Mucosa of stomach (tissue), 1 donor: ENCODE results near the gene CPTP.
"Not testable (repeated sequence)": the region's sequence is repeated elsewhere in the genome, so short reads cannot be mapped to it uniquely, and the experiment has no call there.

Experiments
- H3K27me3 ChIP-seq: one replicate; pipeline ENCODE4 v1.7.0; 2013; ENCODE audit warnings: mild to moderate bottlenecking, low read length; ENCODE audit not compliant: control insufficient read depth, insufficient read depth
- H3K36me3 ChIP-seq: one replicate; pipeline ENCODE4 v1.7.0; 2013; ENCODE audit warnings: low read length; ENCODE audit not compliant: control insufficient read depth, insufficient read depth
- H3K4me1 ChIP-seq: one replicate; pipeline ENCODE4 v1.7.0; 2013; ENCODE audit warnings: mild to moderate bottlenecking, low read length; ENCODE audit not compliant: control insufficient read depth, insufficient read depth
- H3K4me3 ChIP-seq: one replicate; pipeline ENCODE4 v1.7.0; 2013; ENCODE audit warnings: low read length
- H3K9ac ChIP-seq: one replicate; pipeline ENCODE4 v1.7.0; 2013; ENCODE audit warnings: mild to moderate bottlenecking, low read length, moderate library complexity
- H3K9me3 ChIP-seq: one replicate; pipeline ENCODE4 v1.7.0; 2013; ENCODE audit warnings: mild to moderate bottlenecking, low read length, moderate library complexity; ENCODE audit not compliant: control insufficient read depth
- donor health status: Pancreatic carcinoma.

The CPTP gene

DNA sequence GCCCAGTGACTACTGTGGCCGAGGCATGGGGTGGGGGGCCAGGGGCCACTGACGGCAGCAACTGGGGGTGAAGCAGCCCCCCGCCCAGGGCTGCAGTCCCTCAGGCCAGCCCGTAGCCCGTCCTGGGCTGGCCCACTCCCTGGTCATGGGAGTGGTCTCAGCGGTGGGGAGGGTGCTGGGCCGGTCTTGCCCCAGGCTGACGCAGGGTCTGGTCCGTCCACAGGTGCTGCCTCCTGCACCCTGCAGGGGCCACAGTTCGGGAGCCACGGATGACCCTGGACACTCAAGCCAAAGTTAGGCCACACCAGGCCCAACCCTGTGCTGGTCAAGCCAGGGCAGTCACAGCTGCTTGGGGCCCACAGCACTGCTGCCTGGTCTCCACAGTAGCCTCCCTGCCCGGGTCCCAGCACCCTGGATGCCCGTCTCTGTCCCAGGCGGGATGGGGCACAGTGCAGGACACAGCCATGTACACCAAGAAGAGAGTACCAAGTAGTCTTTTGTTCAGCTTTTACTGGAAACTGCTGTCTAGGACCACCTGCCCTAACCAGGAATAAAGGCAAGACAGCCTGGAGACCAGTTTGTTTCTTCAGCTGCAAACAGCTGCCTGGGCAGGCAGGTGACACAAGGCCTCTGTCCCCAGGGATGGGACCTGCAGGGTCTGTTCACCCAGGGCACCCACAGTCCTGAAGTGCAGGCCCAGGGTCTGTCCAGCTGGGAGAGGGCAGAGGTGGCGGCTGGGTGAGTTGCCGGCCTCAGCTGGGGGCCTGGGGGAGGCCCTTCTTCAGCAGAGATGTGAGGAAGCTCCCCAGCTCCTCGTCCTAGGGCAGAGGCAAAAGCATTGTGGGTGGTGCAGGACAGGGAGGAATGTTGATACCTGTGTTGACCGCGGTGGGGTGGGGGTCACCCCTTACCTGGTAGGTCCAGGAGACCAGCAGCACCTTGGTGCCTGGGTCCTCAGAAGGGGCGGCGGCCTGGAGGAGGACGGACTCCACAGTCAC is 13.2 kb upstream of the CPTP start:
- H3K4me1 ChIP-seq: peaks cover 14% of the 10 kb centered on the region
- peaks cover 8% of the 10 kb centered on the region for H3K36me3 ChIP-seq
- no peak overlapping the region for H3K4me3 ChIP-seq
- H3K9me3 ChIP-seq: no peaks in the 10 kb centered on the region
- H3K9ac ChIP-seq: no peak overlapping the region
- no peaks in the 10 kb centered on the region for H3K27me3 ChIP-seq

DNA sequence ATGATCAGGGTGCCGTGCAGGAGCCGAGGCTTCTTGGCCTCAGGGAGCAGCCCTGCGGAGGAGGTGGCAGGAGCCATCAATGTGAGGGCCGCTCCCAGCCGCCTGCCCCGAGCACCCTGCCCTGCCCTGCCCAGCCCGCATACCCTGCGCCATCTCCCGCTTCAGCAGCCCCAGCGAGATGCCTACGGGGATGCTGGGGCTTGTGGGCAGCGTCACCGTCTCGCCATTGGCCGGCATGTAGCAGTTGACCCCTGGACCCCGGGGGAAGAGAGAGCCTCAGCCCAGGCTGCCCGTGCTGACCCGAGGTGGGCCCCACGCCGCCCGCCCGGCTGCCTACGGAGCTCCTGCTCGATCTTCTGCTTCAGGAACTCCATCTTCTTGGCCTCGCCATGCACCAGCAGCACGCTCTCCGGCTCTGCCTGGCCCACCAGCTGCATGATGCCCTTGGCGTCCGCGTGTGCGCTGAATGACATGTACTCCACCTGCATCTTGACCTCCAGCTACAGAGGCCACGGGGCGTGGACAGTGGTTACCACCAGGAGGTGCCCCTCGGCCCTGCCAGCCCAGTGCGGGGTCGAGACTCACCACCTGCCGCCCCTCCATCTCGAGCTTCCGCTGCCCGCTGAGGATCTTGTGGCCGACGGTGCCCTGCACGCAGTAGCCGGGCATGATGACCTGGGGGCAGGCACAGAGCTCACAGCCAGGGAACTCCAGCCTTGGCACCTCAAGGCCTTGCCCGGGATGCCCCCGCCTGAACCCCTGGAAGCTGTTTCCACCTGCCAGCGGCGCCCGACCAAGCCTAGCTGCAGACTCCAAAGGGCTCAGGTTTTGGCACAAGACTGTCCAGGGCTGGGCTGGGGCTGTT is 11.9 kb upstream of the CPTP start:
- Histone ChIP-seq H3K27me3 (no peaks in the 10 kb centered on the region), H3K9me3 (no peaks in the 10 kb centered on the region), H3K4me3 (no peak overlapping the region), H3K9ac (no peak overlapping the region), H3K4me1 (peaks cover 11% of the 10 kb centered on the region), H3K36me3 (peaks cover 8% of the 10 kb centered on the region)

DNA sequence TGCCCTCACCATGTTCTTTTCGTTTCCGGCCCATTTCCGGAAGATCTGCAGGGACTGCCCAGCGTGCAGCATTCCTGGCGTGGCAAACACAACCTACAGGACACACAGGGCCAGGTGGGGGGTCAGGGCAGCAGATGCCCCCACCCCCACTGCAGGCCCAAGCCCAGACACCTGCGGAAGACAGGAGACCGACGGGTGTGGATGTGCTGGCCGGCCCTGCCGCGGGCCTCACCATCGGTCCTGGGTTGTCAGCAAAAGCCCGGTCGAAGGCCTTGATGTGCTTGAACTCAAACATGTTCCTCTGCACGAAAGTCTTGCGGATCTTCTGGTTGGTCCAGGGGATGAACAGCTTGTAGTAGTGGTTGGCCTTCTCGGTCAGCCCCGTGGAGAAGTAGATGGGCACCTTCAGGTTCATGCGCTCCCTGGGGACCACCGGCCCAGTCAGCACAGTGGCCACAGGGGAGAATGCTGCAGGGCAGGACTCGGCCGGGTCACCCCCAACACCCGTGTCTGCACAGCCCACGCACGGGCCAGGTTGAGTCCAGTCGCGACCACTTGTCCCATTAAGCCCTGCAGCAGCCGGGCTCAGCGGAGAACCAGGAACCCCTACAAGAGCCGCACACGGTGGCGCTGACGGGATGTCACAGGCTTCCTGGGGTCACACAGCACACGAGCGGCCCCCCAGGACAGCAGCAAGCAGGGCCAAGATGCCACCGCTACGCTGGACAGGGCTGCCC is 10.9 kb upstream of the CPTP start:
- Histone ChIP-seq H3K36me3 (peaks cover 8% of the 10 kb centered on the region), H3K4me1 (peaks cover 21% of the 10 kb centered on the region), H3K9me3 (no peaks in the 10 kb centered on the region), H3K9ac (no peak overlapping the region), H3K27me3 (no peaks in the 10 kb centered on the region), H3K4me3 (no peak overlapping the region)

DNA sequence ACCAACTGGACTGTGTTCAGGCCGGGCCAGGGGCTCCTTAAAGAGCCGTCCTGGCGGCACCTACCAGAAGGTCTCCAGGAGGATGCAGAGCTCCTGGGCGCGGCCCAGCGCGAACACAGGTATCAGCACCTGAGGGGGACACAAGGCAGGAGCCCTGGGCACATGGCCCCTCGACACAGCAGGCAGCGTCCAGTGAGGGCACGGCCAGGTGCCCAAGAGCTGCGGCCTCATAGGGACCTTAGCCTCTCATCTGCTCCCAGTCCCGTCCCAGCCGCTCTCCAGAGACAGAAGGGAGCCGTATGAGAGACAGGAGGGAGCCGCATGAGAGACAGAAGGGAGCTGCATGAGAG is 10.4 kb upstream of the CPTP start:
- H3K4me1 ChIP-seq: peaks cover 22% of the 10 kb centered on the region
- no peaks in the 10 kb centered on the region for H3K9me3 ChIP-seq
- H3K9ac ChIP-seq: no peak overlapping the region
- H3K27me3 ChIP-seq: no peaks in the 10 kb centered on the region
- no peak overlapping the region for H3K4me3 ChIP-seq
- peaks cover 8% of the 10 kb centered on the region for H3K36me3 ChIP-seq

DNA sequence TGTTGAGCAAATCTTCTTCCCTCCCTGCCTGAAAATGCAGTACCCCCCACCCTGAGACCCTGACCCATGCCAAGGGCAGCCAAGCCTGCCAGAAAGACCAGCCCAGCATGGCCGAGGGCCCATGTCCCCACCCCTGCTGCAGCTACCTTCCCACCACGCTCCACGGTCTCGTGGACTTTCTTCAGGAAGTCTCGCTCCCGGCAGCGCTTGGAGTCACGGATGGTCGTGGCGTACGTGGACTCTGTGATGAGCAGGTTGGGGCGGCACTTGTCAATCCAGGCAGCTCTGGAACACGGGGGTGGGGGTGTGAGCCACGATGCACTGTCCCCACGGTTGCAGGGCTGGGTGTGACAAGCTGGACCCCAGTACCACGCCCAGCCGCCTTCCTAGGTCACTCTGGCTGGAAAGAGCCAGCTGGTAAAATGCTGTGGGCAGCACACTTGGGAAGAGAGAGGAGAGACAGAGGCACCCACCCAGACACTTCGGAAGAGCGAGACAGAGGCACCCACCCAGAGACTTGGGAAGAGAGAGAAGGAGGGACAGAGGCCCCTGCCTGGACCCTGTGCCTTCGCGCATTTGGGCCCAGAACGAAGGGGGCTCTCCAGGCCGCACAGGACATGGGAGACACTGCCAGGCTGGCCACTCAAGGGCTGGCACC is 9.8 kb upstream of the CPTP start:
- H3K36me3 ChIP-seq: peaks cover 8% of the 10 kb centered on the region
- no peak overlapping the region for H3K4me3 ChIP-seq
- no peaks in the 10 kb centered on the region for H3K27me3 ChIP-seq
- H3K9ac ChIP-seq: no peak overlapping the region
- no peaks in the 10 kb centered on the region for H3K9me3 ChIP-seq
- H3K4me1 ChIP-seq: peaks cover 17% of the 10 kb centered on the region

DNA sequence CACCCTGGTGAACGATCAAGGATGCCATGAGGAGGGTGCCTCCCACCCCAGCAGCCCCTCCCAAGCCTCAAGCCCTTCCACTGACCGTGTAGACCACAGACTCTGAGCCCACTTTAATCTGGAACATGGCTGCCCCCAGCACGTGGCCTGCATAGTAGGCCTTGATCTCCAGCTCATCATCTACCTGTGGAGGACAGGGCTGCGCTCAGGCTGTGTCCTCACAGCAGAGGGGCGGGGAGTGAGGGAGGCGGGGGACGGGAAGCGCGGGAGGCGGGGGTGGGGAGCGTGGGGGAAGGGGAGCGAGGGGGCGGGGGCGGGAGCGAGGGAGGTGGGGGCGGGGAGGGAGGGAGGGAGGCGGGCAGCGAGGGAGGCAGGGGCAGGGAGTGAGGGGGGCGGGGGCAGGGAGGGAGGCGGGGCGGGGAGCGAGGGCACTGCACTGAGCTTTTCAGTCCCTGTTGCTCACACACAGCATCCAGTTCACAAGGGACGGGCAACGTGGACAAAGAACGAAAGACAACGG is 9.1 kb upstream of the CPTP start:
- Histone ChIP-seq H3K9me3 (no peaks in the 10 kb centered on the region), H3K36me3 (peaks cover 8% of the 10 kb centered on the region), H3K4me1 (peaks cover 17% of the 10 kb centered on the region), H3K27me3 (no peaks in the 10 kb centered on the region), H3K9ac (no peak overlapping the region), H3K4me3 (no peak overlapping the region)

DNA sequence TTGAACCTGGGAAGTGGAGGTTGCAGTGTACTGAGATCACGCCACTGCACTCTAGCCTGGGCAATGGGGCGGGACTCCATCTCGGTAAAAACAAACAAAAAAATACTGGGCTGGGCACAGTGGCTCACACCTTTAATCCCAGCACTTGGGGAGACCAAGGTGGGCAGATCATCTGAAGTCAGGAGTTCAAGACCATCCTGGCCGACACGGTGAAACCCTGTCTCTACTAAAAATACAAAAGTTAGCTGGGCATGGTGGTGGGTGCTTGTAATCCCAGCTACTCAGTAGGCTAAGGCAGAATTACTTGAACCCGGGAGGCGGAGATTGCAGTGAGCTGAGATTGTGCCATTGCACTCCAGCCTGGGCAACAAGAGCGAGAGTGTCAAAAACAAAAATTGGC is 8.4 kb upstream of the CPTP start:
- not testable (repeated sequence) for H3K27me3 ChIP-seq, H3K4me3 ChIP-seq, H3K9me3 ChIP-seq, H3K36me3 ChIP-seq, H3K9ac ChIP-seq
- H3K4me1 ChIP-seq: peaks cover 21% of the 10 kb centered on the region

DNA sequence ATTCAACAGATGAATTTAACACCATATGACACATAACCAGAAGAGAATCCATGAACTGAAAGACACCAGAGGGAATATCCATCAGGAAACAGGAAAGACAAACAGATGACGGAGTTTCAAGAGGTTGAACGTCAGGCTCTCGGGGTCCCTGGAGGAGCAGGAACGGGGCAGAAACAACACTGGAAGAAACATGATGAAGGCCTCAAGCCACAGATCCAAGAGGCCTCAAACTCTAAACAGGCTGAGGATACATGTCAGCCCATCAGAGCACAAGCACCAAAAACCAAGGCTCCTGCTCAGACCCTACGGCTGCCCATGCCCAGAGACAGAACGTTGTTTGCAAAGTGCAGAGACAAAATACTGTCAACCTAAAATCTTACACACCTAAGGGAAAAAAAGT is 7.2 kb upstream of the CPTP start:
- H3K36me3 ChIP-seq: no peaks in the 10 kb centered on the region
- H3K9me3 ChIP-seq: no peaks in the 10 kb centered on the region
- no peak overlapping the region for H3K4me3 ChIP-seq
- no peaks in the 10 kb centered on the region for H3K27me3 ChIP-seq
- H3K9ac ChIP-seq: no peak overlapping the region
- peaks cover 21% of the 10 kb centered on the region for H3K4me1 ChIP-seq

DNA sequence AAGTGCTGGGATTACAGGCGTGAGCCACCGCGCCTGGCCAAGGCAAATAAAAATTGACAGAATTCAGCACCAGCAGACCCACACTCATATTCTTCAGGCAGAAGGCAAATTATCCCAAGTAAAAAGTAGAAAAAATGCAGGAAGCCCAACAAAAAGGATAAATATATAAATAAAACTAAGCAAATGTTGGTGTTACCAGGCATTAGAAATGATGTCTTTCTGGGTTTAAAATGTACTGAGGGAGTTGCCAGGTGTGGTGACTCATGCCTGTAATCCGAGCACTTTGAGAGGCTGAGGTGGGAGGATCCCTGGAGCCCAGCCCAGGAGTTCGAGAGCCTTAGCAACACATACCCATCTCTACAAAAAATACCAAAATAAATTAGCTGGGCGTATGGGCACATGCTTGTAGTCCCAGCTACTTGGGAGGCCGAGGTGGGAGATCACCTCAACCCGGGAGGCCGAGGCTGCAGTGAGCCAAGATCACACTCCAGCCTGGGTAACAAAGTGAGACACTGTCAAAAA is 6.4 kb upstream of the CPTP start:
- H3K27me3 ChIP-seq: no peaks in the 10 kb centered on the region
- H3K4me3 ChIP-seq: no peak overlapping the region
- H3K36me3 ChIP-seq: no peaks in the 10 kb centered on the region
- no peak overlapping the region for H3K9ac ChIP-seq
- H3K9me3 ChIP-seq: no peaks in the 10 kb centered on the region
- H3K4me1 ChIP-seq: peaks cover 27% of the 10 kb centered on the region

DNA sequence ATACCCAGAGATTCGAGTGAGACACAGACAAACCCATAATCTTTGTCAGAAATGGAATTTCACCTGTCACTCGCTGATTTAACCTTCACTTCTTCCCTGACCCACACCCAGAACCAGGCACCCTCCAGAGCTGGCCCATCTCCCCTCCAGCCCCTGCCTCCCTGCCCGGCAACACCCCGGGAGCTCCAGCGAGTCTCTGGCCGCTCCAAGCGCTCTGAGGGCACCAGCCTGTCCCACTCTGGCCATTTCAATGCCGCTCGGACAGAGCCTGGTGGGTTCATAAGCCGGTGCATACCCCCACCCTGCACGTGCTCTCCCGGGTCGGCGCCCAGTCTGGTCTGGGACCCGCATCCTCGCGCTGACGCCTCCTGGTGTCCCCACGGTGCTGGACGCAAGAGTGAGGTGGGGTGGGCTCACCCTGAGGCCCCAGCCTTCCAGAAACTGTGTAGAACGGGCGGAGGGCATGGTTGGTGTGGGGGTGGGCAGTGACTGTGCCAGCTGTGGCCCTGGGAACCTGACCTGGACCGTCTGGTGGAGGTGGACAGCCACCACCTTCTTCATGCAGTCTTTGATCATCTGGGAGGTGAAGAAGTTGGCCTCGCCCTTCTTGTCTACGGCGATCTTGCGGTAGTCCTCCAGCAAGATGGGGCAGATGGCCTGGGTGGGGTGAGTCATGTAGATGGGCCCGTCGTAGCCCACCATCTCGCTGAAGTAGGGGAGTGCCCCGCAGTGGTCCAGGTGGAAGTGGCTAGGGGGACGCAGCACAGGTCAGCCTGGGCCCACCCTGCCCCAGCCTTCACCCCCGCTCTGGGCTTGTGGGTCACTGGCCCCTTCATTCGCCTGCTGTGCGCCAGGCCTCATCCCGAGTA is 5.6 kb upstream of the CPTP start:
- no peak overlapping the region for H3K9ac ChIP-seq
- H3K27me3 ChIP-seq: no peaks in the 10 kb centered on the region
- H3K4me1 ChIP-seq: peaks cover 30% of the 10 kb centered on the region
- H3K4me3 ChIP-seq: no peak overlapping the region
- no peaks in the 10 kb centered on the region for H3K9me3 ChIP-seq
- H3K36me3 ChIP-seq: no peaks in the 10 kb centered on the region

DNA sequence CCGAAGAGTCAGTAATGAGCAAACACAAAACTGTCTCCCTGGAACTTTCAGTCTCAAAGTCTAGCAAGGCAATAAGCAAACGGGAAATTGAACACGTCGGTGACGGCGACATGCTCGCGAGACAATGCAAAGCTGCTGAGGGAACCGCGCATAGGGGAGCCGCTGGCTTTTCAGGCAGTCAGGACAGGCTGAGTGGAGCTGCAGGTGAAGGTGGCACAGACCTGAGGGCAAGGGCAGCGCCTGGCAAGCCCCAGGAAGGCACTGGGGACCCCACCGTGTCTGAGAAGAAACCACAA is 5.0 kb upstream of the CPTP start:
- H3K4me1 ChIP-seq: peaks cover 30% of the 10 kb centered on the region
- H3K9ac ChIP-seq: no peak overlapping the region
- H3K27me3 ChIP-seq: no peaks in the 10 kb centered on the region
- H3K9me3 ChIP-seq: no peaks in the 10 kb centered on the region
- no peak overlapping the region for H3K4me3 ChIP-seq
- H3K36me3 ChIP-seq: no peaks in the 10 kb centered on the region
